GM12878 (cell line): ENCODE results near the gene TTYH3. TPM values are rescaled to one million over a fixed set of nuclear protein-coding genes. Genes with fewer than 3 reads are reported as not detected.

Experiments
- BRCA1 ChIP-seq: IDR thresholded peaks from 2 replicates; pipeline ENCODE4 v1.6.1; 2011; ENCODE audit warnings: low read depth, low read length, improper control_type of control experiment
- CREM ChIP-seq: IDR thresholded peaks from 2 replicates; pipeline ENCODE4 v1.6.1; 2014; ENCODE audit warnings: antibody characterized with exemption, low read depth
- CTCF ChIP-seq, 3 experiments: IDR thresholded peaks in 2 of 3; conservative IDR thresholded peaks in 1 of 3; 2 replicates each; pipeline ENCODE4 v1.5.1; 2011; ENCODE audit warnings: low read depth in 3 of 3, low read length in 3 of 3, mild to moderate bottlenecking in 3 of 3, control low read depth in 2 of 3, moderate library complexity in 2 of 3, inconsistent platforms in 1 of 3, mixed read lengths in 1 of 3; ENCODE audit not compliant: control insufficient read depth in 2 of 3, insufficient read depth in 1 of 3; ENCODE audit errors: extremely low read depth in 1 of 3
- CUX1 ChIP-seq: IDR thresholded peaks from 2 replicates; pipeline ENCODE4 v1.6.1; 2012; ENCODE audit warnings: improper control_type of control experiment, low read depth, low read length; ENCODE audit not compliant: insufficient replicate concordance
- FOXK2 ChIP-seq: fragments of 450-650 bp; IDR thresholded peaks from 2 replicates; pipeline ENCODE4 v1.6.1; 2017; ENCODE audit warnings: mild to moderate bottlenecking, moderate library complexity
- HCFC1 ChIP-seq: fragments of 150-350 bp; IDR thresholded peaks from 2 replicates; pipeline ENCODE4 v1.6.1; 2014; ENCODE audit warnings: low read length
- JUNB ChIP-seq: IDR thresholded peaks from 2 replicates; pipeline ENCODE4 v1.6.1; 2016; ENCODE audit warnings: antibody characterized with exemption, mild to moderate bottlenecking
- MTA3 ChIP-seq: IDR thresholded peaks from 2 replicates; pipeline ENCODE4 v1.6.1; 2012; ENCODE audit warnings: low read length, inconsistent platforms, borderline replicate concordance
- NFYA ChIP-seq: IDR thresholded peaks from 2 replicates; pipeline ENCODE4 v1.6.1; 2011; ENCODE audit warnings: low read depth, mild to moderate bottlenecking, low read length, improper control_type of control experiment, borderline replicate concordance
- PBX3 ChIP-seq: IDR thresholded peaks from 2 replicates; pipeline ENCODE4 v1.6.1; 2011; ENCODE audit warnings: mild to moderate bottlenecking, low read depth, low read length, moderate library complexity; ENCODE audit not compliant: insufficient replicate concordance
- RFX5 ChIP-seq: IDR thresholded peaks from 2 replicates; pipeline ENCODE4 v1.6.1; 2011; ENCODE audit warnings: low read depth, low read length, improper control_type of control experiment
- SMAD1 ChIP-seq: fragments of 450-650 bp; IDR thresholded peaks from 2 replicates; pipeline ENCODE4 v1.6.1; 2018; ENCODE audit warnings: mild to moderate bottlenecking, low read depth; ENCODE audit not compliant: partially characterized antibody
- SREBF1 ChIP-seq: IDR thresholded peaks from 2 replicates; pipeline ENCODE4 v1.6.1; 2012; ENCODE audit warnings: mild to moderate bottlenecking, low read length
- SUPT20H ChIP-seq: IDR thresholded peaks from 2 replicates; pipeline ENCODE4 v1.6.1; 2011; ENCODE audit warnings: low read depth, mild to moderate bottlenecking, low read length, moderate library complexity, borderline replicate concordance; ENCODE audit not compliant: control insufficient read depth
- SUZ12 ChIP-seq: fragments of 200-600 bp; sonication (generic); IDR thresholded peaks from one replicate; pipeline ENCODE4 v1.6.1; 2018; ENCODE audit warnings: antibody characterized with exemption, mild to moderate bottlenecking; ENCODE audit not compliant: unreplicated experiment
- TCF7 ChIP-seq: IDR thresholded peaks from 2 replicates; pipeline ENCODE4 v1.6.1; 2014; ENCODE audit warnings: antibody characterized with exemption, borderline replicate concordance
- YY1 ChIP-seq: IDR thresholded peaks from 2 replicates; pipeline ENCODE4 v1.6.1; 2011; ENCODE audit warnings: low read depth, mild to moderate bottlenecking, low read length
- ZBTB11 ChIP-seq: fragments of 450-650 bp; formaldehyde crosslinking; IDR thresholded peaks from 2 replicates; pipeline ENCODE4 v1.5.0; 2022; ENCODE audit warnings: mild to moderate bottlenecking, missing genetic modification characterization
- ZZZ3 ChIP-seq: IDR thresholded peaks from 2 replicates; pipeline ENCODE4 v1.6.1; 2011; ENCODE audit warnings: low read depth; ENCODE audit not compliant: control insufficient read depth, insufficient read length
- polyA plus RNA-seq, 11 experiments: library from polyadenylated mRNA; depleted of rRNA in 4 of 11; unstranded in 6 of 11; stranded (reverse) in 5 of 11; fragments of >200 nt; fragmentation: Nextera tagmentation in 4 of 11; fragmentation: Illumina TruSeq in 1 of 11; extraction: Ambion mirVana in 4 of 11; extraction: Trizol in 1 of 11; gene quantifications; 1 replicate in 1 of 11; 2 replicates in 10 of 11; pipeline versions ENCODE4 v1.2.1 to v1.2.3, GENCODE V29; 2011 to 2016; ENCODE audit warnings: inconsistent platforms in 2 of 11, missing spikeins in 2 of 11, low read depth in 1 of 11
- total RNA-seq, 4 experiments: library from RNA; depleted of rRNA in 3 of 4; stranded (reverse); fragments of >200 nt in 3 of 4; fragmentation: Illumina TruSeq in 1 of 4; extraction: Trizol in 1 of 4; gene quantifications; 2 replicates each; pipeline versions ENCODE4 v1.2.1 to v1.2.3, GENCODE V29; 2013 to 2021

The TTYH3 gene
- total and polyA plus RNA-seq, 10 of the 15 experiments (the other 5 are each of a cell fraction or from before 2014, with no cell fraction given), result 0.79 to 71.4 (median 10.5) TPM

- TF ChIP-seq CUX1 (peak; percentile 26), SUZ12 (no peak), SUPT20H (no peak), ZBTB11 (CRISPR knock-in tag) (no peak), TCF7 (peak; percentile 96), NFYA (no peak), CTCF (IDR thresholded peaks at IDR 0.05 in 2 of 3, conservative IDR thresholded peaks at IDR 0.05 in 1 of 3; ENCODE audit: control insufficient read depth in 2 of 3, extremely low read depth in 1 of 3, insufficient read depth in 1 of 3, low read depth in 3 of 3, low read length in 3 of 3) (no peak), YY1 (no peak), FOXK2 (no peak), HCFC1 (no peak), CREM (peak; percentile 90), JUNB (peak; percentile 89), SREBF1 (no peak), BRCA1 (no peak), SMAD1 (no peak), ZZZ3 (no peak), RFX5 (no peak), PBX3 (no peak), MTA3 (peak; percentile 94; the same call in 1 of the 2 replicates)
Measured at GRCh38 chr7:2698581-2699288, 66.9 kb downstream of the TTYH3 start (continued).
